Pancreas (tissue), 10 donors: Measurements from ENCODE around the gene CALCA. TPM values are rescaled to one million over a fixed set of nuclear protein-coding genes. Genes with fewer than 3 reads are reported as not detected.

ENCODE experiments used
- ATAC-seq, 4 donors: fragments of 200-7000 bp; cut with Tn5 transposase; one replicate each; pipeline versions ENCODE4 v1.8.0 to v1.9.1; 2020; ENCODE audit warnings: mild to moderate bottlenecking in 4 of 4, moderate library complexity in 4 of 4
- DNase-seq, 6 donors: peaks; one replicate each; pipeline ENCODE4 v3.0.0-alpha.2; 2020
- FAIRE-seq: peaks from 2 replicates; lab custom pipeline; 2012; peaks lifted over from hg19 to GRCh38; lab: Jason Lieb, UNC
- H3K27ac ChIP-seq, 4 donors: fragments of 200-600 bp; sonication (generic); 1 replicate in 3 of 4; 2 replicates in 1 of 4; pipeline versions ENCODE4 v1.5.0 to v1.8.0; 2020
- H3K27me3 ChIP-seq, 4 donors: fragments of 200-600 bp; one replicate each; pipeline ENCODE4 v1.8.0; 2021
- H3K36me3 ChIP-seq, 3 donors: fragments of 200-600 bp; sonication (generic) in 1 of 3; one replicate each; pipeline versions ENCODE4 v1.5.0 to v1.8.0; 2020 to 2021
- H3K4me1 ChIP-seq, 3 donors: fragments of 200-600 bp; one replicate each; pipeline ENCODE4 v1.8.0; 2021
- H3K4me3 ChIP-seq, 4 donors: fragments of 200-600 bp; sonication (generic) in 2 of 4; one replicate each; pipeline versions ENCODE4 v1.5.0 to v1.8.0; 2020 to 2021
- H3K9me3 ChIP-seq, 4 donors: fragments of 200-600 bp; one replicate each; pipeline ENCODE4 v1.8.0; 2021
- CTCF ChIP-seq, 4 donors: fragments of 200-600 bp; sonication (generic) in 3 of 4; IDR thresholded peaks; one replicate each; pipeline versions ENCODE4 v1.5.0 to v1.8.0; 2021; ENCODE audit warnings: antibody characterized with exemption in 4 of 4
- WGBS, 2 donors: extraction: QIAGEN DNeasy Blood & Tissue Kit; methylation state at CpG; one replicate each; pipeline ENCODE4 v1.1.7; 2013; 5-methylcytosine and 5-hydroxymethylcytosine counted together
- intact Hi-C, 3 donors: fragments of 100-400 bp; cut with DNase I; formaldehyde crosslinking; loops; one replicate each; pipeline versions ENCODE4 v1.11.1 to v1.14.2; 2022
- polyA plus RNA-seq, 2 donors: library from polyadenylated mRNA; stranded (reverse); fragments of 200-250 nt; gene quantifications; one replicate each; pipeline ENCODE4 v1.2.3, GENCODE V29; 2013
- total RNA-seq, 6 donors: library from RNA; stranded (reverse); fragmentation: NEBNext Ultra II Directional in 4 of 6; extraction: Animal tissue kit (Norgen Biotek cat#: 25700) in 4 of 6; gene quantifications; one replicate each; pipeline versions ENCODE4 v1.2.1 to v1.2.4, GENCODE V29; 2021 to 2023
- donor health status: healthy with polysubstance abuse.
- donor health status: DM: no; HTN: no; CAD: no; lungs with moderate emphysema.
- donor health status: DM: no; HTN: no; CAD: no.
- donor health status: control.
- donor health status: control.
- donor health status: Bipolar disorder and iron deficiency.
- donor health status: DM: yes; HTN: yes; CAD: no.
- donor health status: DM: no; HTN: no; CAD: no.
- donor health status: DM: no; HTN: no; CAD: no.
- donor health status: DM: yes; HTN: yes; CAD: no.

CALCA gene, protein sequence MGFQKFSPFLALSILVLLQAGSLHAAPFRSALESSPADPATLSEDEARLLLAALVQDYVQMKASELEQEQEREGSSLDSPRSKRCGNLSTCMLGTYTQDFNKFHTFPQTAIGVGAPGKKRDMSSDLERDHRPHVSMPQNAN
- under 1 TPM in 1 of 6 donors, not detected in 5; 0.38 TPM for total RNA-seq
- under 1 TPM in 1 of 2 donors, not detected in 1; 0.12 TPM for polyA plus RNA-seq

DNA sequence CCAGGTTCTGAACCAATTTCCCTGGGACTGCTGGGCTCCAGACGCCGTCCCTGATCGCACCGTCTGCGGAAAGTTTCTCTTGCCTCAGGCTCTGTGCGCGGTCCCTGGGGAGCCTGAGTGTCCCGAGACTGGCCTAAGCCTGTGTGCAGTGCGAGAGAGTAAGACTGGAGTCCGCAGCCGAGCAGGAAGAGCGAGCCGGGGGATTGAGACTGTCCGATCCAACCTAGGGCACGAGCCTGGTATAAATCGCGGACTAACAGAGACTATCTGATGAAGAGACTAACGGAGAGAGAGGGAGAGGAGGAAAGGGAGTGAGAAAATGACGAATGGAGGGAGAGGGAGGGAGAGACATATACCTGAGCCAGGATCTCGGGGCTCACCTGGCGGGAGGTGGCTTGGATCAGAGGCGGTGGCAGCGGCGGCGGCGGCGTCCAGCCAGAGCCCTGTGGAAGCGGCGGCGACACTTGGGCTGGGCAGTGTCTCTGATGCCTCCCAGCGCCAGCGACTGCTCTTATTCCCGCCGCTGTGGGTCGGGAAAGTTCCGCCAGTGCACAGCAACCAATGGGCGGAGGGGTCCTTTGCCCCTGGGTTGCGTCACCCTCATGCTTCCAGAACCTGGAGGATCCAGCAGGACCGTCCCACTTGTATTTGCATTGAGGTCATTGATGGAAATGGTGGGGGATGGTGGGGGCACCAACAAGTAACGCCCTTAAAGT lies at the start of gene CALCA:
Gene CALCA (minus strand): TSS at position 487 of the 716 bp plus-strand sequence. CDS start 1,159 bp downstream, outside the sequence.
- ATAC-seq: no peak
- intact Hi-C loops: no loop called here
- peak in 2 of 6 donors; percentile 51 to 56 for DNase-seq
- Histone ChIP-seq H3K27ac (no peak within 1 kb of the TSS), H3K36me3 (no peaks in the 10 kb centered on the region), H3K27me3 (peaks cover 0 to 28% (median 2%) of the 10 kb centered on the region in 4 donors), H3K4me1 (peaks cover 12 to 13% (median 12%) of the 10 kb centered on the region in 3 donors), H3K4me3 (no peak within 1 kb of the TSS), H3K9me3 (no peaks in the 10 kb centered on the region)
- 11 to 14% methylated on average over 40 of the region's 40 CpGs for WGBS, 2 donors
- no peak for FAIRE-seq
- no peak for TF ChIP-seq CTCF (IDR thresholded peaks at IDR 0.05)

GRCh38 chr11:15016200-15016599 lies 44.0 kb upstream of the CALCA start:
- DNase-seq (no peak), ATAC-seq (no peak), FAIRE-seq (no peak)
- no peak overlapping the region for H3K27ac ChIP-seq
- no peaks in the 10 kb centered on the region for H3K36me3 ChIP-seq
- no peak for TF ChIP-seq CTCF (IDR thresholded peaks at IDR 0.05)
- no peaks in the 10 kb centered on the region for H3K9me3 ChIP-seq
- WGBS, 2 donors: 96 to 98% methylated on average over 1 of the region's 1 CpG
- H3K4me3 ChIP-seq: no peak overlapping the region
- no peaks in the 10 kb centered on the region for H3K27me3 ChIP-seq
- intact Hi-C loops: no loop called here
- H3K4me1 ChIP-seq: no peaks in the 10 kb centered on the region

DNA sequence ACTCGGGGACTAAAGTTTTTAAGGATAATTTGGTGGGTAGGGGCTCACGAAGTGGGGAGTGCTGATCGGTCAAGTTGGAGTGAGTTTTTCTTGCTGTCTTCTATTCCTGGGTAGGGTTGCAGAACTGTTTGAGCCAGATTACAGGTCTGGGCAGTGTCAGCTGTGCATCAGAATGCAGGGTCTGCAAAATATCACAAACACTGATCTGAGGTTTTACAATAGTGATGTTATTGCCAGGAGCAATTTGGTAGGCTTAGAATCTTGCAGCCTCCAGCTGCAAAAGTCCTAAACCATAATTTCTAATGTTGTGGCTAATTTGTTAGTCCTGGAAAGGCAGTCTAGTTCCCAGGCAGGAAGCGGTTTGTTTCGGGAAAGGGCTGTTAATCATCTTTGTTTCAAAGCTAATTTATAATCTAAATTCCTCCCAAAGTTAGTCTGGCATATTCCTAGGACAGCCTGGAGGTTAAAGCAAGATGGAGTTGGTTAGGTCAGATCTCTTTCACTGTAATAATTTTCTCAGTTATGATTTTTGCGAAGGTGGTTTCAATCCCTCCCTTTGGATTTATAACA lies 39.7 kb upstream of the CALCA start:
- intact Hi-C loops: no loop called here
- Histone ChIP-seq H3K4me3 (no peak overlapping the region), H3K4me1 (no peaks in the 10 kb centered on the region), H3K9me3 (no peaks in the 10 kb centered on the region), H3K27me3 (no peaks in the 10 kb centered on the region), H3K27ac (no peak overlapping the region), H3K36me3 (no peaks in the 10 kb centered on the region)
- FAIRE-seq (no peak), DNase-seq (no peak), ATAC-seq (no peak)
- WGBS, 2 donors: 58% methylated on average over 6 of the region's 6 CpGs
- no peak for TF ChIP-seq CTCF (IDR thresholded peaks at IDR 0.05)

- Histone ChIP-seq H3K4me1 (no peaks in the 10 kb centered on the region), H3K36me3 (no peaks in the 10 kb centered on the region), H3K27me3 (no peaks in the 10 kb centered on the region), H3K9me3 (no peaks in the 10 kb centered on the region), H3K27ac (no peak overlapping the region), H3K4me3 (no peak overlapping the region)
- no peak for ATAC-seq
- intact Hi-C loops: no loop called here
- DNase-seq: no peak
- no peak for TF ChIP-seq CTCF (IDR thresholded peaks at IDR 0.05)
- FAIRE-seq: no peak
Observed at GRCh38 chr11:15010865-15011264, 38.7 kb upstream of the CALCA start.
